NCI-H1092 (cell line): ENCODE data around the gene SLC10A3.

Experiments
- DNase-seq: peaks from one replicate; lab custom pipeline; 2025; lab: John Stamatoyannopoulos, UW

The SLC10A3 gene

DNA sequence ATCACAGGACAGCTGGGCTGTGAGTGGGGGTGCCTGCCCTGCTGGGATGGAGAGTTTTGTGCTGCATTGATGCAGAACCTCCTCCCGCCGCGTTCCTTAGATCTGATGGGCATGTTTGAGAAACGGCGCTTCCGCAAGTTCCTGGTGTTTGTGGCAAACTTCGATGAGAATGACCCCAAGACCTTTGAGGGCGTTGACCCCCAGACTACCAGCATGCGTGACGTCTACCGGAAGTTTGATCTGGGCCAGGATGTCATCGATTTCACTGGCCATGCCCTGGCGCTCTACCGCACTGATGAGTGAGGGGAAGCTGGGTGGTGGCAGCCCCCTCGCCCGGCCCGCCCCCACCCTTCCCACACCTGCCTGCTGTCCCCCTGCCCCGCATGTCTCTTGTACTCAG, 50.6 kb downstream of the SLC10A3 start:
- DNase-seq = no peak

DNA sequence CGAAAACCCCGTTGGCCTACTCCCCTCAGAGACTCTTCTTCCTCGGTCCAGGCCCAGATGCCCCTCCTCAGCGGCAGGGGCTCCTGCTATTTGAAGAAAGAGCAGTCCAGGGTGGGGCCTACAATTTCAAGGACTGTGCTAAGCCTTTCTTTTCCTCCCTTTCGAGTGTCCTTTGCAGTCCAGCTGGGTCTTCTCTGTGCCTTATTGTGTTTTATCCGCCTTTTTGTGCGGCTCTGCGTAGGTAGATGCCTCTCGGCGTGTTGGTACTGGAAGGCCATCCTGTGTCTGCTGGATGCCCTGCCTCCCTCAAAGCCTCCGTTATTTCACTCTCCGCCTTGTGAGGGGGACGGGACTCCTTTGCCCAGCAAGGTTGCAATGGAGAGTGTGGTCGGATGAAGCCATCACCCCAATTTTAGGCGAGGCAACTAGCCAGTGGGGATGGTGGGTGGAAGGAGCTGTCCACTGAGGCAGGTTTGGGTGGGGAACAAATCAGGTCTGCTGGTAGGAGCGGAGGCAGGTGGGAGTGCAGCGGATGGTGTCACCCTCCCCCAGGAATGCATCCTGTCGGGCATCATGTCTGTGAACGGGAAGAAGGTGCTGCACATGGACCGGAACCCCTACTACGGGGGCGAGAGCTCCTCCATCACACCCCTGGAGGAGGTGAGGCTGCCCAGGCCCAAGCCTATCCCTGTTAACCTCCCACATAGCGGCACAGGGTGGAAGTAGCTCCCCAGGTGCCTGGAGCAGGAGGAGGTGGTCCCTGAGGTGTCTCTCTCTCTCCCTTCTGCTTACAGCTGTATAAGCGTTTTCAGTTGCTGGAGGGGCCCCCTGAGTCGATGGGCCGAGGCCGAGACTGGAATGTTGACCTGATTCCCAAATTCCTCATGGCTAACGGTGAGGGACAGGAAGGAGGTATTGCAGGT, 52.2 kb downstream of the SLC10A3 start:
- no peak for DNase-seq
